Omental fat pad (tissue), 4 donors: Measurements from ENCODE around the gene ARHGAP28. TPM values are rescaled to one million over a fixed set of nuclear protein-coding genes. Genes with fewer than 3 reads are reported as not detected.
A peak's percentile ranks its signal among the peaks of the same experiment; 100 is the strongest.

Source experiments
- ATAC-seq: fragments of 150-250 bp; one replicate; pipeline ENCODE4 v1.9.1; 2016; ENCODE audit warnings: mild to moderate bottlenecking, moderate library complexity; ENCODE audit not compliant: low FRiP score
- DNase-seq: peaks from one replicate; pipeline ENCODE4 v3.0.0-alpha.2; 2019; ENCODE audit warnings: low spot score
- total RNA-seq, 4 donors: library from RNA; depleted of rRNA; stranded (reverse); fragments of >200 nt; gene quantifications; one replicate each; pipeline ENCODE4 v1.1.0, GENCODE V29; 2016
- TF ChIP-seq, protein P1 (sequence below), 3 donors: fragments of 450-650 bp; IDR thresholded peaks; one replicate each; pipeline ENCODE4 v1.5.1; 2016 to 2017; ENCODE audit warnings: antibody characterized with exemption in 3 of 3, mild to moderate bottlenecking in 3 of 3, moderate library complexity in 2 of 3

The ARHGAP28 gene
- total RNA-seq, 4 donors from 2014 or later, result 4.7 to 23.7 (median 10.4) TPM

- ATAC-seq, result no peak
- no peak for DNase-seq
- TF ChIP-seq, protein P1, sequence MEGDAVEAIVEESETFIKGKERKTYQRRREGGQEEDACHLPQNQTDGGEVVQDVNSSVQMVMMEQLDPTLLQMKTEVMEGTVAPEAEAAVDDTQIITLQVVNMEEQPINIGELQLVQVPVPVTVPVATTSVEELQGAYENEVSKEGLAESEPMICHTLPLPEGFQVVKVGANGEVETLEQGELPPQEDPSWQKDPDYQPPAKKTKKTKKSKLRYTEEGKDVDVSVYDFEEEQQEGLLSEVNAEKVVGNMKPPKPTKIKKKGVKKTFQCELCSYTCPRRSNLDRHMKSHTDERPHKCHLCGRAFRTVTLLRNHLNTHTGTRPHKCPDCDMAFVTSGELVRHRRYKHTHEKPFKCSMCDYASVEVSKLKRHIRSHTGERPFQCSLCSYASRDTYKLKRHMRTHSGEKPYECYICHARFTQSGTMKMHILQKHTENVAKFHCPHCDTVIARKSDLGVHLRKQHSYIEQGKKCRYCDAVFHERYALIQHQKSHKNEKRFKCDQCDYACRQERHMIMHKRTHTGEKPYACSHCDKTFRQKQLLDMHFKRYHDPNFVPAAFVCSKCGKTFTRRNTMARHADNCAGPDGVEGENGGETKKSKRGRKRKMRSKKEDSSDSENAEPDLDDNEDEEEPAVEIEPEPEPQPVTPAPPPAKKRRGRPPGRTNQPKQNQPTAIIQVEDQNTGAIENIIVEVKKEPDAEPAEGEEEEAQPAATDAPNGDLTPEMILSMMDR (IDR thresholded peaks at IDR 0.05), result no peak
Observed at GRCh38 chr18:6879508-6880195, 150.1 kb downstream of the ARHGAP28 start.

DNA sequence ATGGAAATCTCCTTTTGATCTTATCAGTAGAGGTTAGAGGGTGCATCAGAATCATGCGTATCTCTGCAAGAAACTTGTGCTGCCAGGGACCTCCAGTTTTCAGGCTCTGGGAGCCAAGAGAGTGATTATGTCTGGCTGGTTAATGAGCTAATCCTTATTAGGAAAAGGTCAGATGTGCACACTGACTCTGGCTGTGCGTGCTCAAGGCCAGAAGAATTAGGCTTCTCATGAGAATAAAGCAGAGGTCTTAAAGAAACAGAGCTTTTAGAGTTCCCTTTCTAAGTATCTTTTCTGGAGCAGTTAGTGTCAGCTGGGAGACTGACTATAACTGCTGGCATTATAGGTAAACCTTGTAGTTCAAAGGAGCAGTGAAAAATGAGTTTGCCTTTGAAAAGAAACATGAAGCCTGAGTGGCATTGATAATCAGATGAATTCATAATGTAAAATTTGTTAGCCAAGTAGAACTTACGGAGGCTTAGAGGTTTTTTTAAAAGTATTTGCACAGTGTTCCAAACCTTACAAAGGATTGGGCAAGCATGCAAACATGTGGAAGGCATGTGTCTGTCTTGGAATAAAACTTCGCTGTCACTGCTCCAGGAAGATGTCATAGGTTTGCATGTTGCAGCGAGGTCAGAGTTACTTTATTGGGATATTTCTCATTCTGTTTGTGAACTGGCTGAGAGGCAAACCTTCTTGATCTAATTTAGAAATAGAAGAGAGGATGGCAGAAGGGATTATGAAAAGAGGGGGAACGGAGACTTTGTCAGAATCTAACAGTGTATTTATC is 151.7 kb downstream of the ARHGAP28 start:
- DNase-seq, result no peak
- TF ChIP-seq, protein P1 (IDR thresholded peaks at IDR 0.05), result no peak
- peak; percentile 48 for ATAC-seq

DNA sequence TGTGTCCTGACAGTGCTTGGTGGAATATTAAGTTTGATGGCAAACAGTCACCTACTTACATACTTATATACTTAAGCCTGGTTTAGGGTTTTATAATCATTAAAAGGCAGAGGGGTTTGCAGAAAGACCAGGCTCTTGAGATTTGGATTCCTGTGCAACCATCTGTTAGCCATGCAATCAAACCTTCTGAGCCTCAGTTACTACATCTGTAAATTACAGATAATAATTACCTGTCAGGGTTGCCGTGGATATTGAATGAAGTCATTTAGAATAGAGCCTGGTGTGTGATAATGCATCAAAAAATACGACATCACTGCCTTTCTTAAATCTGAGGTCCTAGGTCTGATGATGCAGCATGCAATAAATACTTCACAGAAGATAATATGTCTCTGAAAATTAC is 152.9 kb downstream of the ARHGAP28 start:
- ATAC-seq (no peak), DNase-seq (no peak)
- TF ChIP-seq, protein P1 (IDR thresholded peaks at IDR 0.05), result no peak

DNA sequence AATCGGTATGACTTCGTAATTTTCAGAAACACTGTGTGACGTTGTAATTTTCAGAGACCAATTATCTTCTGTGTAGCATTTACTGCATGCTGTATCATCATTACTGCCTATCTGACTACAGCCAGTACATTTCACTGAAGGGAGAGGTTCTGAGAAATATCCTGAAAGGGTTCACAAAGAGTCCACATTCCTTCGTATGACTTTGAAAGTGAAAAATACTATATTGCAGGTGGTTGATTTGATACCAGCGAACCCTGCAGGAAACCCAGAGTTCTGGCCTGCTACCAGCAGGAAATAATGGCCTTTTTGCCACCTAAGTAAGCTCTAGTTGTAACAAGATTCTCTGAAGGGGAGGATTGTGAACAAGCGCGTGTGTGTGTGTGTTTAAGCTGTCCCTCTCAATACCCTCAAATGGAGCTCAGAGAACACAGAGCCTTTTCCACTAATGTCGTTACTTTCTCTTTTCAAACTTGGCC is 155.5 kb downstream of the ARHGAP28 start:
- ATAC-seq (peak; percentile 89), DNase-seq (no peak)
- TF ChIP-seq, protein P1 (IDR thresholded peaks at IDR 0.05), result no peak

- TF ChIP-seq, protein P1 (IDR thresholded peaks at IDR 0.05), result peak in 1 of 3 donors; percentile 14
- DNase-seq, result no peak
- peak; percentile 64 for ATAC-seq
Observed at GRCh38 chr18:6885992-6886796, 156.7 kb downstream of the ARHGAP28 start.

GRCh38 chr18:6886797-6887330 is 157.3 kb downstream of the ARHGAP28 start:
- DNase-seq (no peak), ATAC-seq (no peak)
- TF ChIP-seq, protein P1 (IDR thresholded peaks at IDR 0.05), result no peak
